CD4-positive, alpha-beta T cell (primary cell): ENCODE measurements around the gene LYSMD3. TPM values are rescaled to one million over a fixed set of nuclear protein-coding genes. Genes with fewer than 3 reads are reported as not detected.

ENCODE experiments used
- ATAC-seq: fragments of 200-7000 bp; cut with Tn5 transposase; one replicate; pipeline ENCODE4 v1.10.0; 2022; ENCODE audit warnings: mild to moderate bottlenecking; ENCODE audit not compliant: poor library complexity
- CTCF ChIA-PET: fragments of 350-600 bp; sonication (Branson Sonifier 250); formaldehyde crosslinking; loops from one replicate; lab custom pipeline; 2021; ENCODE audit warnings: antibody characterized with exemption, inconsistent platforms; lab: Charles Lee
- POLR2A ChIA-PET: fragments of 350-600 bp; sonication (Branson Sonifier 250); formaldehyde crosslinking; loops from one replicate; lab custom pipeline; 2021; ENCODE audit warnings: antibody characterized with exemption, inconsistent platforms; lab: Charles Lee
- DNase-seq, 14 experiments: peaks; one replicate each; pipeline ENCODE4 v3.0.0-alpha.2; 2013 to 2020; ENCODE audit warnings: mixed read lengths in 2 of 14
- H3K27ac ChIP-seq, 2 donors: one replicate each; pipeline versions ENCODE4 v1.5.1 to v1.7.0; 2013; ENCODE audit warnings: low read length in 2 of 2, low read depth in 1 of 2, mild to moderate bottlenecking in 1 of 2
- H3K27me3 ChIP-seq, 2 experiments: 1 replicate in 1 of 2; 2 replicates in 1 of 2; pipeline versions ENCODE4 v1.6.1 to v1.7.0; 2013; ENCODE audit warnings: low read length in 2 of 2, control low read depth in 1 of 2, mild to moderate bottlenecking in 1 of 2, moderate library complexity in 1 of 2; ENCODE audit not compliant: insufficient read depth in 2 of 2, control insufficient read depth in 1 of 2
- H3K36me3 ChIP-seq: one replicate; pipeline ENCODE4 v1.6.1; 2013; ENCODE audit warnings: low read length, control low read depth; ENCODE audit not compliant: insufficient read depth
- H3K4me1 ChIP-seq: one replicate; pipeline ENCODE4 v1.6.1; 2013; ENCODE audit warnings: low read length, control low read depth; ENCODE audit not compliant: insufficient read depth
- H3K4me3 ChIP-seq: one replicate; pipeline ENCODE4 v1.5.1; 2013; ENCODE audit warnings: mild to moderate bottlenecking, low read length, moderate library complexity
- H3K9me3 ChIP-seq, 2 experiments: 1 replicate in 1 of 2; 2 replicates in 1 of 2; pipeline versions ENCODE4 v1.6.1 to v1.7.0; 2013; ENCODE audit warnings: low read length in 2 of 2, mild to moderate bottlenecking in 2 of 2, control low read depth in 1 of 2, moderate library complexity in 1 of 2; ENCODE audit not compliant: control insufficient read depth in 1 of 2, insufficient read depth in 1 of 2
- H3K27ac Mint-ChIP-seq: one replicate; pipeline ENCODE4 v1.8.0; 2020; ENCODE audit warnings: mixed read lengths
- H3K27me3 Mint-ChIP-seq: one replicate; pipeline ENCODE4 v1.8.0; 2021; ENCODE audit warnings: mixed read lengths
- H3K36me3 Mint-ChIP-seq: one replicate; pipeline ENCODE4 v1.8.0; 2021; ENCODE audit warnings: low read depth, mixed read lengths
- H3K4me1 Mint-ChIP-seq: one replicate; pipeline ENCODE4 v1.8.0; 2021; ENCODE audit warnings: low read depth, mixed read lengths
- H3K4me3 Mint-ChIP-seq: one replicate; pipeline ENCODE4 v1.8.0; 2020; ENCODE audit warnings: mild to moderate bottlenecking, mixed read lengths
- H3K9me3 Mint-ChIP-seq: one replicate; pipeline ENCODE4 v1.8.0; 2020; ENCODE audit warnings: mixed read lengths
- intact Hi-C, 2 experiments: fragments of 100-400 bp; cut with DNase I in 1 of 2; cut with micrococcal nuclease in 1 of 2; formaldehyde crosslinking; loops; one replicate each; pipeline versions ENCODE4 v1.15.1 to v1.9.0; 2023 to 2025; cut with DNase I, micrococcal nuclease
- total RNA-seq, 174 experiments: library from RNA in 2 of 174; stranded (reverse) in 2 of 174; gene quantifications; one replicate each; pipeline ENCODE4 v1.2.3 and lab custom pipeline; 2021 to 2026
- TF ChIP-seq, protein P1 (sequence below): fragments of 200-600 bp; IDR thresholded peaks from one replicate; pipeline ENCODE4 v1.8.0; 2022; ENCODE audit warnings: antibody characterized with exemption, mild to moderate bottlenecking

LYSMD3 gene
- total RNA-seq, 2 experiments from 2014 or later: 27.6 to 32.8 TPM

DNA sequence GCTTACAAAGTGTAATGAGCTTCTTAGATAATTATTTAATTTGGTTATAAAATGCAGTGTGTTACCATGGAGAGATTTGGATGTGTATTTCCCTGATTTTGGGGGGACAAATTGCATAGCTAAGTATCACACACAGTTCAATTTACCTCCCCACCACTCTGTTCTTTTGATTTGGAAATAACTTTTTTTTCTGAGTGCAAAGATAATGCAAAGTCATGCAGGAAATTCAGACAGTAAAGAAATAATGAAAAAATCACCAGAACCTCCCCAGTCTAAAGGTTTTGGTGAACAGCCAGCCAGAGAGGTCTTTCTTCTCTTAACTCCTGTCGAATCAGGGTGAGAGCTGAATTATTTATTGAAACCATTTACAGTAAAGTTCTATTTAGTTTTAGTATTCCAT lies 32.4 kb upstream of the LYSMD3 start:
- Histone ChIP-seq H3K9me3 (peaks cover 0 to 5% of the 10 kb centered on the region in 2 experiments), H3K36me3 (no peaks in the 10 kb centered on the region), H3K27me3 (peaks cover 17 to 46% of the 10 kb centered on the region in 2 experiments), H3K27ac (no peak overlapping the region), H3K4me3 (no peak overlapping the region), H3K4me1 (peaks cover 10% of the 10 kb centered on the region)
- DNase-seq (no peak), ATAC-seq (no peak)
- CTCF ChIA-PET: no interaction called here
- POLR2A ChIA-PET: no interaction called here
- H3K4me1 Mint-ChIP-seq: peaks cover 11% of the 10 kb centered on the region
- TF ChIP-seq, protein P1, sequence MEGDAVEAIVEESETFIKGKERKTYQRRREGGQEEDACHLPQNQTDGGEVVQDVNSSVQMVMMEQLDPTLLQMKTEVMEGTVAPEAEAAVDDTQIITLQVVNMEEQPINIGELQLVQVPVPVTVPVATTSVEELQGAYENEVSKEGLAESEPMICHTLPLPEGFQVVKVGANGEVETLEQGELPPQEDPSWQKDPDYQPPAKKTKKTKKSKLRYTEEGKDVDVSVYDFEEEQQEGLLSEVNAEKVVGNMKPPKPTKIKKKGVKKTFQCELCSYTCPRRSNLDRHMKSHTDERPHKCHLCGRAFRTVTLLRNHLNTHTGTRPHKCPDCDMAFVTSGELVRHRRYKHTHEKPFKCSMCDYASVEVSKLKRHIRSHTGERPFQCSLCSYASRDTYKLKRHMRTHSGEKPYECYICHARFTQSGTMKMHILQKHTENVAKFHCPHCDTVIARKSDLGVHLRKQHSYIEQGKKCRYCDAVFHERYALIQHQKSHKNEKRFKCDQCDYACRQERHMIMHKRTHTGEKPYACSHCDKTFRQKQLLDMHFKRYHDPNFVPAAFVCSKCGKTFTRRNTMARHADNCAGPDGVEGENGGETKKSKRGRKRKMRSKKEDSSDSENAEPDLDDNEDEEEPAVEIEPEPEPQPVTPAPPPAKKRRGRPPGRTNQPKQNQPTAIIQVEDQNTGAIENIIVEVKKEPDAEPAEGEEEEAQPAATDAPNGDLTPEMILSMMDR: no peak
- intact Hi-C loops: no loop called here
- H3K4me3 Mint-ChIP-seq: no peak overlapping the region
- H3K36me3 Mint-ChIP-seq: no peaks in the 10 kb centered on the region
- peaks cover 81% of the 10 kb centered on the region for H3K27me3 Mint-ChIP-seq
- no peak overlapping the region for H3K27ac Mint-ChIP-seq
- no peaks in the 10 kb centered on the region for H3K9me3 Mint-ChIP-seq

DNA sequence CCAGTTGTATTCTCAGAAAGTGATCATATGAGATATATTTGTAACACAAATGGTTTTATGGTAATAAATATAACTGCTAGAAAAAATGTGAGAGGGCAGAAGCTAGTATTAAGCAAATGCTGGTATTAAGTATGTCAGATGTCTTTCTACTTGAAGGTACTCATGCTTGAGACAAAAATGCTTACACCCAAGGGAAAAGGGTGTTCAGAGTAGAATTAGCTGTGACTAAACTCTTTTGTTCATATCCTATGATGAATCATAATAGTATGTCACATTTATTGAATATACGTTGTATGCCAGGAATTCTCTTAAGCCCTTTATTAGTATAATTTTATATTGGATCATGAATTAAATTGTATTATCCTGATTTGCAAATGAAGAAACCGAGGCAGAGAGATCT lies 31.4 kb upstream of the LYSMD3 start:
- TF ChIP-seq, protein P1: no peak
- Histone ChIP-seq H3K27me3 (peaks cover 17 to 46% of the 10 kb centered on the region in 2 experiments), H3K4me1 (peaks cover 10% of the 10 kb centered on the region), H3K27ac (no peak overlapping the region), H3K36me3 (no peaks in the 10 kb centered on the region), H3K4me3 (no peak overlapping the region), H3K9me3 (peaks cover 0 to 5% of the 10 kb centered on the region in 2 experiments)
- Mint-ChIP-seq H3K27me3 (peaks cover 87% of the 10 kb centered on the region), H3K36me3 (no peaks in the 10 kb centered on the region), H3K4me1 (peaks cover 11% of the 10 kb centered on the region), H3K4me3 (no peak overlapping the region), H3K9me3 (no peaks in the 10 kb centered on the region), H3K27ac (no peak overlapping the region)
- intact Hi-C loops: no loop called here
- ChIA-PET POLR2A (no interaction called here), CTCF (no interaction called here)
- DNase-seq (no peak), ATAC-seq (no peak)

DNA sequence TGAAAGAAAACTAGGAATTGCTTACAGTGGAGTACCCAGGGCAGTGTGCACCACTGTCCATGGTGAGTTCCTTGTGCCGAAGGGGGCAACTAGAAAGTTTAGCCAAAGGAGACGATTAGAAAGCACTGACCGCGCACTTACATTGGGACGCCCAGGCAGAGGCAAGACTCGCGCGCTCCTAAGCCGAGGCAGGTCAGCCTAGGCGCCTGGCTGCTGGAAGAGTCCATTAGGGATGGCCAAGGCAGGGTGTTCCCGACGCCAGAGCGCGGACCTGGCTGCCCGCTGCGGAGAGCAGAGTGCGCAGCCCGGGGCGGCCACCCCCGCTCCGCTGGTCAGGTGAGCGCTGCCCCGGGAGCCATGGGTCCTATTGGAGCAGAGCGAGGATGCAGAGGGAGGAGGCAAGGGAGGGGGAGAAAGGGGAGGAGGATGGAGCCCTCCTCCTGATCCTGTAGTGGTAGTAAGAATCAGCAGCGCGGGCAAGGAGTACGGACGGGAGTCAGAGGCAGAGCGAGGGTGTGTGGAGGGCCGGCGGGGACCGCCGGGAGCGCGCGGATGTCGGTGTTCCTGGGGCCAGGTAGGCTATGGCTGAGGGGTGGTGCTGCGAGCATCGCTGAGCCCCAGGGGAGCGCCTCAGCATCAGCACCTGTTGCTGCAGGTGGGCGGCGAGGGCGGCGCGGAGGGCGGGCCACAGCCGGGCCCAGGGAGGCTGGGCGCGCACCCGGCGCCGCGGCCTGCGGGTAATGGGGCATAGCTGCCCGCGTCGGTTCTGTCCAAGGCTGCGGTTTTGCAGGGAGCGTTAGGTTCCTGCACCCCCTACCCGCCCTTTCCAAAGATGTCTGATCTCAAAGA lies 29.2 kb upstream of the LYSMD3 start, which contains the start of gene ADGRV1:
TSS of gene ADGRV1 (plus strand) at position 454 of the 849 bp plus-strand sequence. CDS start at position 553, 99 bp downstream.
- Histone ChIP-seq H3K27ac (no peak within 1 kb of the TSS), H3K36me3 (no peaks in the 10 kb centered on the region), H3K4me1 (peaks cover 10% of the 10 kb centered on the region), H3K9me3 (peaks cover 0 to 5% of the 10 kb centered on the region in 2 experiments), H3K4me3 (no peak within 1 kb of the TSS), H3K27me3 (peaks cover 20 to 63% of the 10 kb centered on the region in 2 experiments)
- no peak within 1 kb of the TSS for H3K27ac Mint-ChIP-seq
- H3K9me3 Mint-ChIP-seq: no peaks in the 10 kb centered on the region
- ChIA-PET CTCF (interaction anchor here (0.9 kb wide), 1 partner anchor 1831 kb away, joined by 3 read pairs; no protein-coding TSS in a partner anchor), POLR2A (interaction anchor here (0.6 kb wide), 1 partner anchor 84 kb away, joined by 3 read pairs; the partner anchor contains the start of genes MBLAC2 and POLR3G)
- TF ChIP-seq, protein P1: no peak
- peak within 1 kb of the TSS; percentile 30 for H3K4me3 Mint-ChIP-seq
- H3K36me3 Mint-ChIP-seq: no peaks in the 10 kb centered on the region
- H3K4me1 Mint-ChIP-seq: peaks cover 11% of the 10 kb centered on the region
- intact Hi-C loops: no loop called here
- H3K27me3 Mint-ChIP-seq: peaks cover 90% of the 10 kb centered on the region
- ATAC-seq (no peak), DNase-seq (peak in 2 of 14 experiments; percentile 7 to 13)
